HG02870 (cell line): ENCODE data around the gene PDZRN3.

Experiments used
- ATAC-seq: cut with Tn5 transposase; IDR thresholded peaks from one replicate; pipeline ENCODE4 v1.9.1; 2021; ENCODE audit warnings: mild to moderate bottlenecking, moderate library complexity; ENCODE audit not compliant: unreplicated experiment

PDZRN3 gene

GRCh38 chr3:73432023-73432705 lies 192.6 kb downstream of the PDZRN3 start:
- no peak for ATAC-seq

GRCh38 chr3:73431183-73431900 lies 193.4 kb downstream of the PDZRN3 start:
- no peak for ATAC-seq

GRCh38 chr3:73427048-73427706 lies 197.6 kb downstream of the PDZRN3 start:
- ATAC-seq: no peak

GRCh38 chr3:73426606-73427005 lies 198.1 kb downstream of the PDZRN3 start:
- no peak for ATAC-seq

- no peak for ATAC-seq
Measured at GRCh38 chr3:73423116-73423515, 201.6 kb downstream of the PDZRN3 start.

GRCh38 chr3:73422571-73422970 lies 202.2 kb downstream of the PDZRN3 start:
- ATAC-seq: no peak

GRCh38 chr3:73419942-73420341 lies 204.8 kb downstream of the PDZRN3 start:
- no peak for ATAC-seq

- no peak for ATAC-seq
Measured at GRCh38 chr3:73419179-73419803, 205.4 kb downstream of the PDZRN3 start.

GRCh38 chr3:73418681-73419080 lies 206.1 kb downstream of the PDZRN3 start:
- ATAC-seq: no peak

GRCh38 chr3:73415118-73415517 lies 209.6 kb downstream of the PDZRN3 start:
- ATAC-seq: no peak

GRCh38 chr3:73413619-73414018 lies 211.1 kb downstream of the PDZRN3 start:
- ATAC-seq: no peak

GRCh38 chr3:73411993-73412392 lies 212.7 kb downstream of the PDZRN3 start:
- no peak for ATAC-seq

- no peak for ATAC-seq
Measured at GRCh38 chr3:73411545-73411944, 213.2 kb downstream of the PDZRN3 start.

GRCh38 chr3:73409138-73409763 lies 215.5 kb downstream of the PDZRN3 start:
- ATAC-seq: no peak

- ATAC-seq: no peak
Measured at GRCh38 chr3:73408634-73409033, 216.1 kb downstream of the PDZRN3 start.

GRCh38 chr3:73407577-73407976 lies 217.2 kb downstream of the PDZRN3 start:
- no peak for ATAC-seq

GRCh38 chr3:73405853-73406252 lies 218.9 kb downstream of the PDZRN3 start:
- ATAC-seq: no peak

GRCh38 chr3:73405000-73405399 lies 219.7 kb downstream of the PDZRN3 start:
- no peak for ATAC-seq

GRCh38 chr3:73404435-73404834 lies 220.3 kb downstream of the PDZRN3 start:
- no peak for ATAC-seq

- no peak for ATAC-seq
Measured at GRCh38 chr3:73403444-73403843, 221.3 kb downstream of the PDZRN3 start.

- ATAC-seq: no peak
Measured at GRCh38 chr3:73401616-73402279, 223.0 kb downstream of the PDZRN3 start.
